ENCODE results near the gene PABPN1L.

- TF ChIP-seq CTCF (CRISPR knock-in tag; IDR thresholded peaks at IDR 0.05) (no peak), KLF12 (CRISPR knock-in tag; IDR thresholded peaks at IDR 0.05; ENCODE audit: borderline replicate concordance) (no peak), CERS6 (CRISPR knock-in tag; IDR thresholded peaks at IDR 0.05) (no peak), ZNF468 (CRISPR knock-in tag; IDR thresholded peaks at IDR 0.05) (no peak), ZNF564 (CRISPR knock-in tag; IDR thresholded peaks at IDR 0.05) (no peak), MED1 (CRISPR knock-in tag; IDR thresholded peaks at IDR 0.05) (no peak), TCF7L2 (IDR thresholded peaks at IDR 0.05; ENCODE audit: low read depth, low read length) (no peak)
- TF ChIP-seq, protein P1, sequence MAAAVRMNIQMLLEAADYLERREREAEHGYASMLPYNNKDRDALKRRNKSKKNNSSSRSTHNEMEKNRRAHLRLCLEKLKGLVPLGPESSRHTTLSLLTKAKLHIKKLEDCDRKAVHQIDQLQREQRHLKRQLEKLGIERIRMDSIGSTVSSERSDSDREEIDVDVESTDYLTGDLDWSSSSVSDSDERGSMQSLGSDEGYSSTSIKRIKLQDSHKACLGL (CRISPR knock-in tag; IDR thresholded peaks at IDR 0.05): no peak
- TF ChIP-seq, protein P2, sequence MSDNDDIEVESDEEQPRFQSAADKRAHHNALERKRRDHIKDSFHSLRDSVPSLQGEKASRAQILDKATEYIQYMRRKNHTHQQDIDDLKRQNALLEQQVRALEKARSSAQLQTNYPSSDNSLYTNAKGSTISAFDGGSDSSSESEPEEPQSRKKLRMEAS (IDR thresholded peaks at IDR 0.05): no peak
Measured at GRCh38 chr16:88830783-88831182, 35.7 kb downstream of the PABPN1L start.

All from HepG2 (cell line).